Stimulated activated effector memory CD8-positive, alpha-beta T cell treated with anti-CD3 and anti-CD28 coated beads, Interleukin-12 subunit alpha, Interleukin-12 subunit beta, amount 100 ng/mL, for 72 hours (primary cell): ENCODE measurements around the gene JTB.

Experiments
- ATAC-seq: fragments of 150-1000 bp; cut with Tn5 transposase; 2 replicates; pipeline ENCODE4 v1.10.0; 2021
- DNase-seq, 2 donors: peaks; one replicate each; pipeline ENCODE4 v3.0.0; 2021 to 2022; ENCODE audit warnings: low spot score in 2 of 2
- H3K27ac Mint-ChIP-seq: one replicate; pipeline ENCODE4 v1.8.0; 2022; ENCODE audit warnings: mild to moderate bottlenecking, mixed read lengths
- H3K36me3 Mint-ChIP-seq: one replicate; pipeline ENCODE4 v1.8.0; 2022; ENCODE audit warnings: mild to moderate bottlenecking, mixed read lengths
- H3K4me1 Mint-ChIP-seq: one replicate; pipeline ENCODE4 v1.8.0; 2022; ENCODE audit warnings: mixed read lengths
- H3K4me3 Mint-ChIP-seq: one replicate; pipeline ENCODE4 v1.8.0; 2022; ENCODE audit warnings: mild to moderate bottlenecking, mixed read lengths
- H3K9me3 Mint-ChIP-seq: one replicate; pipeline ENCODE4 v1.8.0; 2022; ENCODE audit warnings: mixed read lengths

Gene JTB

DNA sequence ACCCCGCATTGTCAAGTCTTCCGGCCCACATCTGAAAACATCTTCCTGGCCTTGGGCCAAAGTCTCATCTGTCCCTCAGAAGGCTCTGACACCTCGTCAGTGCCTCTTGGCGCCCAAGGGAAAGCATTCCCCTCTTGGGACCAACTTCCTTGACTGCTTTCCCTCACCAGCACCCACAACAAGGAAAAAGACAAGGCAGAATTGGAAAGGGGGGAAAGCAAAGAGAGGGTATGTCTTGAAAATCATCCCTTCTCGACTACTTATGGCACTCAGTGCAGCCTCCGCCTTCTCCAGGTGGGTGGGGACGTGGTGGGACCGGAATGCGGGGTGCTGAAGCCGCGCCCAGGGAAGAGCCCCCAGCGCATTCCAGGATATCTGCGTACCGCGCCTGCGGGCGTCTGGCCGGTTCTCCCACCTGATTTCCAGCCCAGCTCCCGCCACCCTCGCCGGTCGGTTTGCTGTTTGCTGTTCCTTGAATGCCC lies 13.6 kb downstream of the JTB start:
- DNase-seq (no peak), ATAC-seq (no peak)
- peak overlapping the region; percentile 91 for H3K27ac Mint-ChIP-seq
- peaks cover 66% of the 10 kb centered on the region for H3K4me1 Mint-ChIP-seq
- H3K36me3 Mint-ChIP-seq, result peaks cover 41% of the 10 kb centered on the region
- peak overlapping the region; percentile 81 for H3K4me3 Mint-ChIP-seq
- no peaks in the 10 kb centered on the region for H3K9me3 Mint-ChIP-seq

DNA sequence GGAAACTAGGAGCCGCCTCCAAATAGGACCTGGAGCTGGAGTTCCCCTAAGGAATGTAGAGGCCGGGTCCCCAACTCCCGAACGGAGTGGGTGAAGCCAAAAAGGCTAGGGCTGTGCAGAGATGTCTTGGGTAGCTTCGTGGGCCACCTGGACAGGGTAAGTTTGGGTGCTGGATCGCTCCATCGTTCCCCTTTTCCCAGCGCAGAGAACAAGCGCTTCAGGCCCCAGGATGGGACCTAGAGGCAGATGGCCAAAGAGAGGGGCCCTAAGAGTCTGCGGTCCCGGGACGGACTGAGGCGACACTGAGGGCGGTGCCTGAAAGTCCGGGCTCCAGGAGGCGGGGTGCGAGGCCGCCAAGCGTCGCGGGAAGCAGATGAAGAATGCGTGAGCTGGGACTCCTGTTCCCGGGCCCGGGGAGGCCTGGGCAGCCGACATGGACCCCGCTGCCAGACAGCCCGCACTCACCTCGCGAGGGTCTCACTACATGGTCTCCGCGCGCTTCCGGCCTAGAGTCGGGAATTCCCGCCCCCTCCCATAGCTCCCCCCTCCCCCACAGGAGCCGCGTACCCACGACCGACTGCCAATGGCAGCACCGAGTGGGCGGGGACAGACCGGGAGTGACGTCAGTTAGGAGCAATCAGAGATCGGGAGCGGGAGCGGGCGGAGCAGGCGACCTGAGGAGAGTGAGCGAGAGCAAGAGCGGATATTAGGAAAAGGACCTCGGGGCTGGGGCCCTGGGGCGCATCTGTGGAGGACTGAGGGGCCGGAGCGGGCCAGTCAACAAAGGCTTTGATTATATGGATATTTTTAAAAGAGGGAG lies 14.2 kb downstream of the JTB start, which contains the start of gene SLC39A1:
Gene SLC39A1, minus strand, starts transcription at position 508 of the 820 bp plus-strand sequence. CDS start 822 bp downstream, outside the sequence.
- Mint-ChIP-seq H3K4me1 (peaks cover 66% of the 10 kb centered on the region), H3K27ac (peak within 1 kb of the TSS; percentile 91), H3K36me3 (peaks cover 48% of the 10 kb centered on the region), H3K9me3 (no peaks in the 10 kb centered on the region), H3K4me3 (peak within 1 kb of the TSS; percentile 81)
- ATAC-seq, result peak; percentile 64
- peak; percentile 92 to 98 for DNase-seq

DNA sequence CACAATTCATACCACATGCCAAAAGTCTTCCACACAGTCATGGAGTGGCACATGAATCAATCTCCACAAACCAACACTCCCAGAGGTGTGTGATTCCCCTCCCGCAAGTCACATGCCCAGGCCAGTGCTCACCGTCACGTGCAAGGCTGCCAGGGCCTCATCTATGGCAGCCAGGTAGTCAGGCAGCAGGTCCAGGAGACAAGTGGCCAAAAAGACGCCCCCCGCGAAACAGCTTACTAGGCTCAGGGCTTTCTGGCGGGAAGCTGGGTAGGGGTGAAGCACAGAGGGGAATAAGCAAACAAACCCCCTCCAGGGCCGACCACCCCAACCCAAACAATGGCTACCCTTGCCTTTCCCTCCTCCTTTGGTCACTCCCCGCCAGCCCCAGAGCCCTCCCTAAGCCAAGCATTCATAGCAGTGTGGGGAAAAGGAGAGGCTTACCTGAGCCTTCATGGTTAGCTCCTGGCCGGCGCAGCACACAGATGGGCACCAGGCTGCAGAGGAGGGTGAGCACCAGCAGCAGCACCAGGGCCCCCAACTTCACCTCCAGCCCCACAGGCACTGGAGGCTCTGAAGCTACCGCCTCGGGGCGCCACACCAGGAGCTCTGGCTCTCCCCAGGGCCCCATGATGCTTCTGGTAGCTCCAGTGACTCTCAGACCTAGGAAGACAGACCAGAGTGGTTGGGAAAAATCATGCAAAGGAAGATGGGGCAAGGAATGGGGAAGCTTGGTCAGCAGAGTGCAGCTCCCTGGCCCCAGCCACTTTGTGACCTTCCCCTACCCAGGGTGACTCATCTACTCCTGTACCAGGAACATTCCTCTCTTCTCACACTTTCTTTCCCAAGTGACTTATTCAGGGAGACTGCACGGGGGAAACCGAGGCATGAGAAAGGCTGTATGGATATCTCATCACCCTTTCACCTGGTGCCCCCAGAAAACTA lies 15.1 kb downstream of the JTB start:
- peak overlapping the region; percentile 81 for H3K4me3 Mint-ChIP-seq
- peaks cover 49% of the 10 kb centered on the region for H3K36me3 Mint-ChIP-seq
- H3K9me3 Mint-ChIP-seq, result no peaks in the 10 kb centered on the region
- peaks cover 59% of the 10 kb centered on the region for H3K4me1 Mint-ChIP-seq
- no peak for DNase-seq
- H3K27ac Mint-ChIP-seq, result peak overlapping the region; percentile 91
- ATAC-seq, result no peak

DNA sequence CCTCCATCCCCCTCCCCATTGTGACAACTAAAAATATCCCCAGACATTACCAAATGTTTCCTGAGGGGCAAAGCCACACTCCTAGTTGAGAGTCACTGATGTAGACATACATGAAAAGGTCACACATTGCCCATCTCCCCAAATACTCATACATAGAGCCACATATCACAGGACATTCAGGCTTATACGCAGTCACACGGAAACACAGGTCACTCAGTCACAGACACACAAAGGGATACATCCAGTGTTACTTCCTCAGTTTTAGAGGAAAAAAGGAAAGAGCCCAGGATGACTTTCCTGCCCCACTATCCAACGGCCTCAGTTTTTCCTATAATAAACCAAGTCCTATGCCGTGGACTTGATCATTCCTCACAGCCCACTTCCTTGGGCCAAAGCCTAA lies 16.1 kb downstream of the JTB start:
- Mint-ChIP-seq H3K36me3 (peaks cover 50% of the 10 kb centered on the region), H3K4me1 (peaks cover 62% of the 10 kb centered on the region), H3K4me3 (peak overlapping the region; percentile 81), H3K27ac (peak overlapping the region; percentile 33), H3K9me3 (no peaks in the 10 kb centered on the region)
- ATAC-seq (no peak), DNase-seq (no peak)

DNA sequence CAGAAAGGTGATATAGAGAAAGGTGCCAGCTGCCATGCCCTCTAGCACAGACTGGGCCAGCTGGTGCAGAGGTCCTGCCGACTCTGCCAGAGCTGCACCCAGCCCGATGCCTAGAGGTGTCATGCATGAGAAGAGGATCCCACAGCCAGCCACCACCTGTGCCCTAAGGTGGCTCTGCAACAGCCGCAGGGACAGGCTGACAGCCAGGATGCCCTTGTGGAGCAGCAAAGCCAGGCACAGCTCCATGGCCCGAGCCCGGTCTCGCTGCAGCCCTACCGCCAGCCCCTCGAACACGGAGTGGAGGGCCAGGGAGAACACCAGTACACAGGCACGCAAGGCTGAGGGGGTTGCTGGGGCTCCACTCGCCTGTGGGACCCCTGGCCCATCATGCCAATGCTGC lies 17.3 kb downstream of the JTB start:
- Mint-ChIP-seq H3K4me3 (no peak overlapping the region), H3K4me1 (peaks cover 63% of the 10 kb centered on the region)
- DNase-seq, result no peak

DNA sequence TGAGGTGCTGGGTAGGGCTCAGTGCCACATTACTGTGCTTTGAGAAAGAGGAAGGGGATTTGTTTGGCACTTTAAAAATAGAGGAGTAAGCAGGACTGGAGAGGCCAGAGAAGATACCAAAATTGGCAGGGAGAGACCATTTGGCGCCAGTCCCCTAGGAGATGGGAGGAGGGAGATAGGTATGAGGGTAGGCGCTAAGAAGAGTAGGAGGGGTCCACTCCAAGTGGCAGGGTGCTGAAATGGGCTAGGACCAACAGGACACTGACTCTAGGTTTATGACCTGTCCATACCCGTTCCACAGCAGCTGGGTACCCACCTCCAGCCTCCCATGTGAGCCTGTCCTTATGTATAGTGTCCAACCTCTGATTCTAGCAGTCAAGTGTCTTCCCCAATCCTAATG lies 18.0 kb downstream of the JTB start:
- ATAC-seq, result no peak
- no peak for DNase-seq
- H3K4me3 Mint-ChIP-seq, result peak overlapping the region; percentile 83
- H3K36me3 Mint-ChIP-seq, result peaks cover 59% of the 10 kb centered on the region
- no peaks in the 10 kb centered on the region for H3K9me3 Mint-ChIP-seq
- peak overlapping the region; percentile 85 for H3K27ac Mint-ChIP-seq
- H3K4me1 Mint-ChIP-seq, result peaks cover 65% of the 10 kb centered on the region

More for the DNA sequence above, 17.3 kb downstream of the JTB start:
- H3K9me3 Mint-ChIP-seq, result no peaks in the 10 kb centered on the region
- H3K36me3 Mint-ChIP-seq, result peaks cover 52% of the 10 kb centered on the region
- no peak for ATAC-seq
- no peak overlapping the region for H3K27ac Mint-ChIP-seq

DNA sequence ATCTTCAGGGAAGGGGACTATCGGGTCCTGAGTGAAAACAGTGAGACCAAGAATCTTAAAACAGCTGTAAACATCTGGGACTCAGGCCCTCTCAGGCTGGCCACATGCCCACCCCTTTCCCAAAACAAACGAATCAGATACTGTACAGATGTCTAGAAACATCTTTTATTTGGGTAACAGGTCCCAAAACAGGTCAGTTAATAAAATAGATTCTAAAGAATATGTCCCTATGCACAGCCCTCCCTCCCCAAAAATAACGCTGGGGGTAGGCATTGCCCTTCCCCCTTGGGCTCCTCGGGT lies 18.6 kb downstream of the JTB start:
- Mint-ChIP-seq H3K4me1 (peaks cover 66% of the 10 kb centered on the region), H3K9me3 (no peaks in the 10 kb centered on the region), H3K4me3 (peak overlapping the region; percentile 83), H3K36me3 (peaks cover 59% of the 10 kb centered on the region), H3K27ac (peak overlapping the region; percentile 85)
- DNase-seq (no peak), ATAC-seq (no peak)

DNA sequence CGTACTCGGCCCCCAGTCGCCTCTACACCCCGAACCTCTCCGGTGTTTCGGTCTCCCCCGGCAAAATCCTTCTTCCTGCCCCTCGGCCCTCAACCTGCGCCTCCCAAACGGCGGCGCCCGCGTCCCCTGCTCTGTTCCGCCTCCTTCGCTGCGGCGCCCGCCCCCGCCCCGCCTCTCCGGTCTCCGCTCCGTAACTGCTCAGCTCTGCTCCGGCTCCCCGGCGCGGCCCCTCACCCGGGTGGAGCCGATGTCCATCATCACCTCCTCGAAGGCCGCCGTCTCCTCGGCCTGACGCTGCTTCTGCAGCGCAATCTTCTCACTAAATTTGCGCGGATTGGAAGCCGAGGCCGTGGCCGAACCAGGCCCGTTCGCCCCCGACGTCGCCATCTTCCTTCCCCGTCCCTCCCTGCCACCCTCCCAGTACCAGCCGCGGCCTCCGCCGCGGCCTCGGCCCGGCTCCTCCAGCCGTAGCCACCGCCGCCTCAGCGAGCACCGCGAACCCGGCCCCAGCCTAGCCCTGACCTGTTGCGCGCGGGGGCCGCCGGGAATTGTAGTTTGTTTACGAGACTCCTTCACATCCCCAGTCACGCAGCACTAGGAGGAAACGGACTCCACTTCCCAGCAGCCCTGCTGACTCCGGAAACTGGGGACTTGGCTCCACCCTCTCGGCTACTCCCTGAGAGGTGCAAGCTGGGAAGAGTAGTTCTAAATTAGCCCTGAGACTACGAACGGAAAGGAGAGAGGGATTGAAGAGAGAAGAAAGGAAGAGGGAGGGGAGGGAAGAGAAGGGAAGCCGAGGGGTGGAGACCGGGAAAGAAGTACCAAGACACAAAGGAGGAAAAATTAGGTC lies 19.1 kb downstream of the JTB start, which contains the start of gene CRTC2:
Gene CRTC2, minus strand, starts transcription at position 502 of the 850 bp plus-strand sequence. Its CDS starts 115 bp downstream, at position 387.
- H3K36me3 Mint-ChIP-seq, result peaks cover 62% of the 10 kb centered on the region
- peak; percentile 93 for ATAC-seq
- peak within 1 kb of the TSS; percentile 85 for H3K27ac Mint-ChIP-seq
- peak; percentile 84 to 97 for DNase-seq
- H3K4me1 Mint-ChIP-seq, result peaks cover 64% of the 10 kb centered on the region
- no peaks in the 10 kb centered on the region for H3K9me3 Mint-ChIP-seq
- peak within 1 kb of the TSS; percentile 83 for H3K4me3 Mint-ChIP-seq

DNA sequence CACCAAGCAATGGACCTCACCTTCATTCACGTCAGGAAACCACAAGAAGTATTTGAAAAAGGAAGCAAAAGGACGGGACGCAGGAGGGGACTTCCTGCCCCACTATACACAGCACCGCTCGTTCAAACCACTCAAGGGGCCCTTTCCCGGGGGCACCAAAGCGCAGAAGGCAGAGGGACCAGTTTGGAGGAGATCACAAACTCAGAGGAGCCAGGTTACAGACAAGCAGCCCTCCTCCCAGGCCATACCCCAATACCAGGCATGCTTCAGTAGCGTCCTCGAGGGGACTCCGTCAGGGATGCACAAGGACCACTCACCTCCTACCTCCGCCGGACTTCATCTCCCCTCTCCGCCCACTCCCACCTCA lies 19.7 kb downstream of the JTB start:
- Mint-ChIP-seq H3K4me3 (peak overlapping the region; percentile 83), H3K4me1 (peaks cover 63% of the 10 kb centered on the region), H3K27ac (peak overlapping the region; percentile 85), H3K9me3 (no peaks in the 10 kb centered on the region), H3K36me3 (peaks cover 68% of the 10 kb centered on the region)
- ATAC-seq (peak; percentile 17), DNase-seq (peak in 1 of 2 donors; percentile 81)

DNA sequence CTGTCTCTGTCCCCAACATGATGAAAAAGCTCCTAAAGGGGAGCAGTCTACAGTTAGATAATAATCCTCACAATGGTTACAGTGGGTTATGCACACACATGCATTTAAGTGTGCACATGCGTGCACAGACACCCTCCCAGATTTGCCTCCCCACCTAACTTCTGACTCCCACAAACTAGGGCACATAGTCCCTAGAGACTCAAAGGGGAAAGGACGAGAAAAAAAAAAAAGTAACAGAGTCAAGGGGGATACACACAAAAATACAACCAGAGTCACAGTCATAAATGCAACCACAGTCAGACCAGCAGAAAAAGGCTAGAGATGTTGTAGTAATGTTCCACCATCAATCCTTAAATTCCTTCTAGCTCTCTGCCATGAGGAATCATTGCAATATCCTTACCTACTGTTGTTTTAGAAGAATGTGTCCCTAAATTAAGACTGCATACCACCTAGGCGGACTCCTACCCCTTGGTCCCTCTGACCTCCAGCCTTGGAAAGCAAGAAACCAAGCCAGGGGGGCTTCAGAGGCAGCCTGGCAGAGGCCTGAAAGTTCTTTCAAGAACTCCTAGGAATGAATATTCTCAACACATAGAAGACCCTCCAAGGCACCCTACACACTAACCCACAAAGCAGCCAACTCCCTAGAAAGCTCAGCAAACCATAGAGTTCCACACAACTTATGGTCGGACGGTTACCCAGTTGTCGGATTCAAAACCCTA lies 20.3 kb downstream of the JTB start:
- H3K36me3 Mint-ChIP-seq, result peaks cover 74% of the 10 kb centered on the region
- DNase-seq (no peak), ATAC-seq (no peak)
- H3K4me1 Mint-ChIP-seq, result peaks cover 57% of the 10 kb centered on the region
- no peaks in the 10 kb centered on the region for H3K9me3 Mint-ChIP-seq
- H3K27ac Mint-ChIP-seq, result peak overlapping the region; percentile 85
- peak overlapping the region; percentile 83 for H3K4me3 Mint-ChIP-seq

DNA sequence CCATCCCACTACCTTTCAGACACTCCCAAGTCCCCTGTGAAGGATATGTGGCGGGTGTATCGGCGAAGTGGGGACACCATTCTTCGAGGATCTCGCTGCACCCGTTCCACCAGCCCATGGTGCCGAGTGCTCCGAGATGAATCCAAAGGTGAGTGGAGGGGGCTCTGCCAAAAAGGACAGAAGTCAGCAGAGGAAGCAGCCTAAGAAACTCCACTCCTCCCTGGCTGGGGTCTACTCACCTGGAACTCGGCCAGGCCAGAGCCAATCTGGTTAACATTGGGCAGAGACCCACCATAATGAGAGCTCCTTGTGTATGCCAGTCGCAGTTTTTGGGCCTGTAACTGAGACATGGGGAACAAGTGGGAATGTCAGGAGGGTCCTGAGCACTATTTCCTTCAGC lies 22.6 kb downstream of the JTB start:
- Mint-ChIP-seq H3K4me3 (no peak overlapping the region), H3K27ac (peak overlapping the region; percentile 66), H3K4me1 (peaks cover 54% of the 10 kb centered on the region), H3K36me3 (peaks cover 80% of the 10 kb centered on the region), H3K9me3 (no peaks in the 10 kb centered on the region)
- no peak for ATAC-seq
- DNase-seq, result no peak

DNA sequence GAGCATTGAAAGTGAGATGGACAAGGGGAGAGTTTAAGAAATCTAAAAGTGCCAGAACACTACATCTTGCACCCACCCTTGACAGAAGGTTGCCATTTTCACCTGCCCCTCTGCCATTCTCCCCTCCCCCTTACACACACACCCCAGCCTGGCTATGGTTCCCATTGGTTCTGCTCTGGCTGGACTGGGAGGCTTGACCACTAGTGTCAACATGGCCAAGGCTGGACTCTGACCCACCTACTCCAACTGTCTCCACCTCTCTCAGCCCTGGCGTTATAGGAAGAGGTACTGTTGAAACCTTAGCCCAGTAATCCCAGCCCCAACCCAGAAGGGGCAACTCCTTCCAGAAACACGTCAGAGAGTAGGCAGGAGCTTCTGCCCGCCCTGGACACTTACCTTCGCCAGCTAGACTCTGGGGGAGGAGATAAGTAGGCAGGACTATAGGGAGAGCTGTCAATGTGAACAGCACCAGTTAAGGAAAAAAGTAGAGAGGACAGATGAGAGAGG lies 23.6 kb downstream of the JTB start:
- no peak for ATAC-seq
- Mint-ChIP-seq H3K4me3 (no peak overlapping the region), H3K9me3 (no peaks in the 10 kb centered on the region), H3K36me3 (peaks cover 84% of the 10 kb centered on the region), H3K4me1 (peaks cover 55% of the 10 kb centered on the region), H3K27ac (peak overlapping the region; percentile 66)
- DNase-seq, result no peak

DNA sequence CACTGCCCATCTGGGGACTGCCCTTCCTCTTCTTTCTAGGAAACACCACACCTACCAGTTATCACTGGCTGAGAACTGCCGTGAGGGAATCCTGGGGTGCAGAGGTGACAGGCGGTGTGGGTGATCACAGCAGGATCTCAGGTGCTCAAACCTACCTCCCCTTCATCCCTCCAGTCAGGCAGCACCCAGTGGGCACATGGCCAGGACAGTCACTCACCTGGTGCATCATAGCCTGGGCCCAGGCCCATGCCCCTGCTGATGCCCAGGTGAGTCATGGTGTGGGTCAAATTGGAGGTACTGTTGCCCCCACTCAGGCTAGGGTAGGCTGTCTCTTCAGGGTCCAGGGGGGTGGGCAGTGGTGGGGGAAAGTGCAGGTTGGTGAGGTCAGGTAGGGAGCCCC lies 25.7 kb downstream of the JTB start:
- ATAC-seq, result no peak
- Mint-ChIP-seq H3K9me3 (no peaks in the 10 kb centered on the region), H3K4me3 (no peak overlapping the region), H3K27ac (peak overlapping the region; percentile 86), H3K36me3 (peaks cover 86% of the 10 kb centered on the region), H3K4me1 (peaks cover 53% of the 10 kb centered on the region)
- no peak for DNase-seq

DNA sequence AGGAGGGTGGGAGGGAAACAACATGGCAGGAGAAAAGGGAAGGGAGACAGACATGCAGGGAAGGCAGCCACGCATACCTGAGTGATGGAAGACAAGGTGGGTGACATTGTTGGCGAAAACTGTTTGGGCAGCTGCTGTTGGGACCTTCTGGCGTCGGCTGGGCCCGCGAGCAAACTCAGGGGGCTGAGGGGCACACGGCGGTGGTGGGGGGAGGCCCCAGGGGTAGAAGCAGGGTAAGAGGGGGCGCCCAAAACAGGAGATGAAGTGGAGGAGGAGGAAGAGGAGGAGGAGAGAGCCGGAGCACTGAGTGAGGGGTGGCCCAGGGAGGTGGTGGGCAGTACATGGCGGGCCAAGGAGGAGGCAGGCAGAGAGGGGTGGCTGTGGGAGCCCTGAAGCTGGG lies 26.3 kb downstream of the JTB start:
- Mint-ChIP-seq H3K4me1 (peaks cover 50% of the 10 kb centered on the region), H3K27ac (peak overlapping the region; percentile 86), H3K4me3 (no peak overlapping the region), H3K9me3 (no peaks in the 10 kb centered on the region), H3K36me3 (peaks cover 86% of the 10 kb centered on the region)
- DNase-seq (no peak), ATAC-seq (no peak)
